GM19467 (cell line): ENCODE measurements around the gene SLIT1.
"Not testable (repeated sequence)": the region's sequence is repeated elsewhere in the genome, so short reads cannot be mapped to it uniquely, and the experiment has no call there.

Experiments used
- ATAC-seq: cut with Tn5 transposase; IDR thresholded peaks from one replicate; pipeline ENCODE4 v1.9.1; 2021; ENCODE audit warnings: mild to moderate bottlenecking, moderate library complexity; ENCODE audit not compliant: unreplicated experiment

SLIT1 gene

DNA sequence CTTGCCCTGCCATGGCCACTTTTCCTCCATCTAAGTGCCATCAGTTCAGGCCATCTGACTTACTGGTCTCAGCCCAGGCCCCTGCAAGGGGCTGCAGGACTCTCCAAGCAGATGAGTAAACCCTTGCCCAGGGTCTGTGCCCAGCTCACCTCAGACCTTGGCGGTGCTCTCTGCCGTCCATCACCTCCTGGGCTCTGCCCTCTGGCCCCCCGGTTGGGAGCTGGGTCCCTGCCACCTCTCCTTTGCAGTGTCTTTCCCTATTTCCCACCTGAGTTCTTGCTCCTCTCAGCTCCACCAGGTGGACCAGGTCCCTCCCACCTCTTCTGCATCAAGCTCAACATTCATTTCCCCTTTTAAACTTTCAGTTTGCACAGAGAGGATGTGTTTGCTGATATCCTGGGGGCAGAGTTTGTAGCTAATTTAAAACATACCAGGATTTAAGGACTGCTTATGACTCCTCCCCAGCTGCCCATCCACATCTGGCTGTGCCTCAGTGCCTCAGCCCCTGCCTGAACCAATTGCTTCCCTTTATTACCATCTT lies 135.5 kb downstream of the SLIT1 start:
- ATAC-seq, result no peak

DNA sequence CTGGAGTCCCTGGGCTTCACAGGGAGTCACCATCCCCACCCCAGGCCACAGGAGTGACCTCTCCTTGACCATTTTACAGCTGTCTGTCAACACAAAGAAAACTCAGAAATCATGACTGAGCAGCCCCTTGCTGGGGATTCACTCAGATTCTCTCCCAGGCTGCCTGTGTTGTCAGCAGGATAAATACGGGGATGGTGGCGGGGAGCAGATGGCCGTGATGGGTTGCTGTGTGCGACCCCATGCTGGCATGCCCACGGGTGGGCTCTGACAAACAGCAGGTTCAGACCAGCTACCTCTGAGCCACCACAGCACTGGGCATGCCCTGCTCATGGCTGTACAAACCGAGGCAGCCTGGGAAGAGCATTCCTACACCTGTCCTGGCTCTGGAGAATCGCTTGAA lies 136.1 kb downstream of the SLIT1 start:
- ATAC-seq, result no peak

DNA sequence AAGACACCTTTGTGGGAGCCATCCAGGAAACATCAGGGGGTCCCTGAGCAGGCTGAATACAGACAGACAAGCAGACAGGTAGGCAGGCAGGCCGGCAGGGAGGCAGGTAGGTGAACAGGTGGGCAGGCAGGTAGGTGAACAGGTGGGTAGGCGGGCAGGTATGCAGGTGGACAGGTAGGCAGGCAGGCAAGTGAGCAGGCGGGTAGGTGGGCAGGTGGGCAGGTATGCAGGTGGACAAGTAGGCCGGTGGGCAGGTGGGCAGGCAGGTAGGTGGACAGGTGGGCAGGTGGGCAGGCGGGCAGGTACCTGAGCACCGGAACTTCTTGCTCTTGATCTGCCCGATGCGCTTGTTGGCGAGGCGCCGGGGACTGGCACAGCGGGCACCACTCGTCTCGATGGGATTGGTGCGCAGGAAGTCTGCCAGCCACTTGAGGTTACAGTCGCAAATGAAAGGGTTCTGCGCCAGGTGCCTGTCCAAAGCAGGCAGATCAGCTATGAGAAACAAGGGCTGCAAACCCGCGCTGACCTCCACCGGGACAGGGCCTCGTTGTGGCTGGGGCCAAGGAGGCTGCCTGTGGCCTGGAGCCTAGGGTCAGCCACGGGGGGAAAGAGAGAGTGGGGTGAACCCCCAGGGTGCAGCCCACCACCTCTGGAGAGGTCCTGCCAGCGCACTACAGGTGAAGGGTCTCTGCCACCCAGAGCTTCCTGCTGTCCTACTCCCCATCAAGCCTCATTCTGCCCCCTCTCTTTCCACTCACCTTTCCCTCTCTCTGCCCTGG lies 136.9 kb downstream of the SLIT1 start:
- no peak for ATAC-seq

DNA sequence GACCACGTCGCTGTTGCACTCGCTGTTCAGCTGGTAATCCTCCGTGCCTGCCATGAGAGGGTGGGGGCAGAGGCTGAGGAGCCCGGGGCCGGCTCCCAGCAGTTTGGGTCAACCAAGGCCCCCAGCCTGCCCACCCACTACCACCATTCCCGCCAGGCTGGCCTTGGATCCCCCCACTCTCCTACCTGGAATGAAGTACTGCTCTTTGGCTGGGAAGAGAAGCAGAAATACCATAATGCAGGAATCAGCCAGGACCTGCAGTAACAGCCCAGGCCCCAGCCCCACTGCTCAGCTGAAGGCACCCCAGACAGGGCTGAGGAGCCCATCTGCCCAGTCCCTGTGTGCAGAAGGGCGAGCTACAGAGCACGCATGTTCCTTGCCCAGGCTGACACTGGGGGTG lies 138.0 kb downstream of the SLIT1 start:
- ATAC-seq, result no peak

DNA sequence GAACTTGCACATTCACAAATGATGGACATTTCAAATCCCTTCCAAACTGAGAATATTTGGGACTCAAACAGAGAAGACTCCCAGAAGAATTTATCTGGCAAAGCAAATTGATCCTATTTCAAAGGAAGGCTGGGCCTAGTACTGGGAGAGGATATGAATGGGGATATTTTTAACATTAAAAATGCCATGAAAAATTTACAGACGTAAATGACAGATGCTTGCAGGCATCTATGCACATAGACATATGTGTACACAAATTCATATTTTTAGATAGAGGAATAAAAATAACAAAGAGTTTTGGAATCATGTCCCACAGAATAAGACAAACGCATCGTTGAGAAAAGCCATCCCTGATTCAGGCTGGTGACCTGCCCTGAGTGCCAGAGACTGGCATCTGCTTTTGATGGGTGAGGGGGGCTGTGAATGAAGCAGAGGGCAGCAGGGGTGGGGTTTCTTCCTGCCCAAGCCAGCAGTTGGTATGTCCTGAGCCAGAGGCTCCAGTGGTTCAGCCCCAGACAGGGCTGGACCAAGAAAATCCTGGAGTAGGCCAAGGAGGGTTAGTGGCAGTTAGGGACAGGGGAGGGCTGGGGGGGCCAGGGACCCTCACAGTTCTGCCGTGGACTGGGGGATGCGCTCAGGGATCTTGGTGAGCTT lies 138.5 kb downstream of the SLIT1 start:
- ATAC-seq, result no peak

DNA sequence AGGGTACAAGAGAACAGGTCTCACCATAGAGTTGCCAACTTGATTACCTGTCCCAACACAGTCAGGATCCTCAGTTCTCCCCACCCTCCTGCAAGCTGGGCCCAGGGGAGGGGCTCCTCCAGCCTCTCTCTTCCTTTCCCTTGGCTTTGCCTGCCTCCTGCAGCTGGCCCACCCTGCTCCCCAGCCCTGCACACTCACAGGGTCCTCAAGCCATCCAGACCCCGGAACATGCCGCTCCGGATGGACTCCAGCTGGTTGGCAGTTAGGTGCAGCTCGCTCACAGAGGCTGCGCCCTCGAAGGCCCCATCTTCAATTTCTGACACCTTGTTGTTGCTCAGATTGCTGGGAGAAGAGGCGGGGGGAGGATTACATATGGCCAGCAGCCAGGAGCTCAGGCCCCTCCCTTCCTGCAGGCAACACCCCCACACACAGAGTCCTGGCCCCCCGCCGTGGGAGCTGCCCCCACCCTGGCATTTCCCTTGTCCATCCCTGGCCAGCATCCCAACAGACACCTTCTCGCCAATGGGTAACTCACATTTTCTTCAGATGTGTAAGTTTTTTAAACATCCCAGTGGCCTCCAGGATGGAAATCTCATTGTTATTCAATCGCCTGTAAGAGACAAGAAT lies 139.2 kb downstream of the SLIT1 start:
- ATAC-seq, result no peak

DNA sequence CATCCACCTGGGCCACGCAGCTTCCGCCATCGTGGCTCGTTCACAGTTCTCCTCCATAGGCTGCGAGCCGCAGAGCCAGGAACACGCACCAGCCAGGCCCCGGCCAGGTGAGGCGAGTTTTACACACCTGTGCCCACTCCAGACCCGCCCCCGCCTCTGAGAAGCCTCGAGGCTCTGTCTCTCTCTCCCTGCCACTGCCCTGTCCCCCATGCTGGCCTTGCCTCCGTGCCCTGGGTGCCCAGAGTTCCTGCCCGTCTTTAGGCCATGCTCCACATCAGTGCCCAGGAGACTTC lies 142.2 kb downstream of the SLIT1 start:
- ATAC-seq, result no peak

DNA sequence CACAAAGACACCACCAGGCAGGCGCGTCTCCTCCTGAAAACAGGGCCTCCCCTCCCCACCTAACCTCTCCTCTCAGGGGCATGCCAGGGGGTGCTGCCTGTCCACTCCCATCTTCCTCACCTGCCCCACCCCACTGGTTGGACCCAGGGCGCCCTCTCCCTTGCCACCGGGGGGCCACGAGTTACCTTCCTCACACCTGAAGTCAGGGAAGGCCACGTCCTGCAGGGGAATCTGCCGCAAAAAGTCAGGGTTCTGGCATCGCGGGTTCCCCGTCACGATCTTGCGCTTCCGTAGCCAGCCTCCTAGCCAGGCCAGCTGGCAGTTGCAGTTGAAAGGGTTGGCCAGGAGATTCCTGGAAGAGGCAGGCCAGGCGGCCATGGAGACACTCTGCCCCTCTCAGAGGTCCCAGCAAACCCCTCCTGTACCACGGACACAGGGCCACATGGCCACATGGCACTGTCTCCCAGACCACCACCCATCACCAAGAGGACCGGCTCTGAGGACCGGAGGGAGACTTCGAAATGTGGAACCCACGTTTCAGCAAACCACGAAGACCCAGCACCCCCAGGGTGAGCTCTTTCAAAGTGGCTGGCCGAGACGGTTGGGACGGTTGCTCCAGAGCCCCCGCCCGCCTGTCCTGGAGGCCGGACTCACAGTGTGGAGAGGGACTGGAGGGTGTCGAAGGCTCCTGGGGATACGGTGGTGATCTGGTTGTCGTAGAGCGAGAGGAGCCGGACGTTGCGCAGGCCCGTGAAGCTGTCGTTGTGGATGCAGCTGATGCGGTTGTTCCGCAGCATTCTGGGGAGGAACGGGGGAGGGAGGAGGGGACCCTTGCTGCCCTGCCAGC lies 142.8 kb downstream of the SLIT1 start:
- ATAC-seq, result no peak

DNA sequence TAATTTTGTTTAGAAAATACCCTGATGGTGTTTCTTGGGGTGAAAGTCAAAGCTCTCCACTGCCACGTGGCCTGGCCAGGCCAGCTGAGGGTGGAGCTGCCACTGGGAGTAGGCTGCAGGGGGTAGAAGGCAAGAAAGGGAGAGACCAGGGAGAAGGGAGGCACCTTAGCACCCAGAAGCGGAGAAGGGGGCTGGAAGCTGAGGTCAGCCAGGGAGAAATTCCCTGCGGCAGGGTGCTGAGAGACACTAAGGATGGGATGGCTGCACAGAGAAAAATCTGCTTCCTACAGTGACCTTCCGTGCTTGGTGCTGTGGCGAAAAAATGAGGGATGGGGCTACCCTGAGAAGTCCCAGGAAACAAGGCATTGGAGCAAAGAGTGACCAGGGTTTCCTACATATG lies 143.7 kb downstream of the SLIT1 start:
- no peak for ATAC-seq

DNA sequence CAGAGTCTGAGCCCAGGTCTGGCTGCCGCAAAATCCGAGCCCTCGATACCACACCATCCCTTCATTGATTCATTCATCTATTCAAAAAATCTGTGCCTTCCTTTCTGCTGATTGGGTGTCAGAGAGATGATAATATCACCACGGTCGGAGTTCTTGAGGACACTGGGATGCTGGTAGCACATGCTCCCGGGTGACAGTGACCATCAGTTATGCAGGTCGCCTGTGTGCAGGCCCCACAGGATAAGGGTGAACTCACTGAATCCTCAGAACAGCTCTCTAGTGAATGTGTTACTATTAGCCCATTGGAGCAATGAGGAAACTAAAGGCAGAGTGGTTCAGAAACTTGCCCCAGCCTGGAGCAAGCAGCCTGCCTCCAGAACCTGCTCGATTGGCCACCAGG lies 145.1 kb downstream of the SLIT1 start:
- no peak for ATAC-seq

DNA sequence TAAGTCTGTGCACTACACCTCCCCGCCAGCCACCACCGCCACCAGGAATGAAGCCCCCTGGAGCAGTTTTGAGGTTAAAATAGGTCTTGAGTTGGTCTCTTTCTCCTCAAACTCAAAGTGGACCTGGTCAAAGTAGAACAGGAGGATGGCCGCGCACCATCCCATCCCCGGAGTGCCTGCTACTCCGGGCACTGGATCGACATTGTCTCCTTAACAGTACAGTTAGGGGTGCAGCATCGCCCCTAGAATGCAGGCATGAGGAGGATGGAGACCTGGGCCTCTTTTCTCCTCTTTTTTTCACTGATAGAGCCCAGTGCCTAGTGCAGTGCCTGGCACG lies 145.5 kb downstream of the SLIT1 start:
- ATAC-seq, result no peak

DNA sequence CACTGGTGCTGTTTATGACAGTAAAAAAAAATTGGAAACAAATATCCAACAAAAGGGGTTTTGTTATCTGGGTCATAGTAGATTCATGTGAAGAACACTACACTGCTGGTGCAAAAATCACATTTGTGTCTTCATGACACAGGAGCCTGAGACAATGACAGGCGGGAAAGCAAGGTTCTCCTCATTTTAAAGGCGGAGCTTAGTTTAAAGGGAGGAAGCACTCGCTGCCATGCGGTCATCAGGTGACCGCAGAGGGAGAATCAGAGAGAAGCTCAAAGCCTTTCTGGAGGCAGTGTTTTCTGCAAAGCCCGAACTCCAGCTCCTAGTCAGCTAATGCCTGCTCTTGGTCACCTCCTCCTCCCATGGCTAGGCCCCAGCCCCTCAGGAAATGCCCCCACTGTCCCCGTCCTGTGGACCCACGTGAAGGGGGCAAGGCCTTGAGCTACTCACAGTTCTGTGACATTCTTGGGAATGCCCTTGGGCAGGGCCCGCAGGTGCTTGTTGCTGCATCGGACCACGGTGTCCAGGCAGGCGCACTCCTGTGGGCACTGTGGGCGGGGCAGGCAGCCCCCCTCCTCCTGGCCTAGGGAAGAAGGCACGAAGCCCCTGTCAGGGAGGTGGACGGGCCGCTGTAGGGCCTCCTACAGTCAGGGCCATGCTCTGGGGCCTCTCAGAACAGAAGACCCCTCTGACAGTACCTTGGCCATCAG lies 146.1 kb downstream of the SLIT1 start:
- ATAC-seq, result no peak

DNA sequence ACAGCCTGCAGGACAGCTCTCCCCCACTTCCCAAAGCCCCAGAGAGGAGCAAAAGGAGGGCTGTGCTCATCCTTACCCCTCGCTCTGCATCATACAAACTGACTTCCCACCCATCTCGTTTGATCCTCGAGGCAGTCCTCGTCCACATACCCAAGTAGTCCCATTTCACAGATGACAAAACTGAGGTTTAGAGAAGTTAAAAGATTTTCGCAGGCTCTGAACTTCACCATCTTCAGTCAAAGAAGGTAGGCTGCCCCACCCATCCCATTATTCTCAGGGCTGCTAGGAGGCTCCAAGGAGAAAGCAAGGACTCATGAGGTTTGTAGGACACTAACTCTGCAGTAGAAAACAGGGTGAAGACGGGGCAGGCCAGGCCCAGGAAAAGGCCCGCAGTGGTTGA lies 147.1 kb downstream of the SLIT1 start:
- no peak for ATAC-seq

DNA sequence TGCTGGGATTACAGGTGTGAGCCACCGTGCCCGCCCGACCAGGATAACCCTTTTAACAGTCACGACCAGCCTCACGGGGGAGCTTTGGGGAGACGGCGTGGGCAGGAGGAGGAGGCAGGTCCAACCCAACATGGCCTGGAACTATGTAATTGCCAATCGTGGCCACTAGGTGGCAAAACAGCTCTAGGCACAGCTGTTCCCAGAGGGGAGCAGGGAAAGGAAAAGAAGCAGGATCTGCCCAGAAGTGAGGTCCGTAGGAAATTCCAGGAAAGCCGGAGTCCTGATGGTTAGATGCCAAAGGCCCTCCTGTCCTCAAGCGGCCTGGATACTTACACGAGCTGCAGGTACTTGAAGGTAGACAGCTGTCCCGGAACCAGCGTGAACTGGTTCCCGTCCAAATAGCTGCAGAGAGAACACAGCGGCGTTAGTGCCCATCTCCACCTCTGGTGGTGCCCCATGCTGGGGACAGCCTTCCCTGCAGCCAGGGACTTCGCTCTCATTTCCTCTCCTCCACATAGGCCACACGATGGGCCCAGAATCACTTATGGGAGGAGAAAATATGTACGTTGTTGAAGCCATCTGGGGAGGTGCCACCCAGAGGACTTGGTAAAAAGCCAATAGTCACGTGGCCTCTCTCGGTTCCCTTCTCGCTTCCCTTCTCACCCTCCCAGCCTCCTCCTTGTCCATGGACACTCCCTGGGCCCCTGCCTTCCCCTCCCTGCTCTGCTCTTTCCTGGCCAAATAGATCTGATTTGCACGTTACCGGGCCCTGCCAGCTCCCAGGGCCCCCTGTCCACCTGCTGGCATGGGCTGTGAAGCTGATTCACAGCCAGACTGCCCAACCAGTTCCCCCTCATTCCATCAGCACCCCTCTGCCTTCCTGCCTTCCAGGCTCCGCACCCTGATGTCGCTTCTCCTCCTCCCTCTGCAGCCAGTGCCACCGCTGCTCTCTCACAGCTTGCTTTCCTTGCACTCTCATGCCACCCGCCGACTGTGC lies 148.1 kb downstream of the SLIT1 start:
- ATAC-seq, result peak; percentile 77

DNA sequence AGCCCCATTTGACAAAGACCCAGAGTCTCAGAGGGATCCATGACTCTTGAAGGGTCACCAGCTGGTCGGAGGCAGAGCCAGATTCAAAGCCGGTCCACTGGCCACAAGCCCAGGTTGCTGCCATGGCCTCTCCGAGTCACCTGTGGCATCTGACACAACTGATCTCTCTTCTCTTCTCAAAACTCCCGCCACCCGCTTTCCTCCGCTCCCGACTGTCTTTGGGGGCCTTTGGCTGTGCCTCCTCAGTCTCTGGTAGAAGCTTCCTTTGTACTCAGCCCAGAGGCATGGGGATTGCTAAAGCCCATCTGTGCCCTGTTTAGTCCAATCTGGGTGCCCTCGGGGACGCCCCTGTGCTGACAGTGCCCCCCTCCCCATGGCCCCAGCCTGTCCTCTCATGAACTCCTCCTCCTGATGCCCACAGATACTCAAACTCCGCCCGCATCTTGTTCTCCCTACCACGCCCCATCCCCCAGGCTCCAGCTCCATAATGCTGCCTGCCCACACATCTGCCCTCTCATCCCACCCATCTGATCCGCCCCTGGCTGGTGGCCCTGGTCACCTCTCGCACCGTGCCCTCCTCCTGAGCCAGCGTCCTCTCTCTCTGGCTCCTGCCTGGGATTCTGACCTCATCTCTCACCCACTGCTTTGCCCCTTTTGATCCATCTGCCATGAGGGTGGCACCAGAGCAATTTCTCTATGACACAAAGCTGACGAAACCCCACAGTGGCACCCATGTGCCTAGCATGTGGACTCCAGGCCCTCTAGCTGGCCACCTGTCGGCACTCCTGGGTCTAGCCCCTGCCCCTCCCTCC lies 150.6 kb downstream of the SLIT1 start:
- ATAC-seq, result no peak

DNA sequence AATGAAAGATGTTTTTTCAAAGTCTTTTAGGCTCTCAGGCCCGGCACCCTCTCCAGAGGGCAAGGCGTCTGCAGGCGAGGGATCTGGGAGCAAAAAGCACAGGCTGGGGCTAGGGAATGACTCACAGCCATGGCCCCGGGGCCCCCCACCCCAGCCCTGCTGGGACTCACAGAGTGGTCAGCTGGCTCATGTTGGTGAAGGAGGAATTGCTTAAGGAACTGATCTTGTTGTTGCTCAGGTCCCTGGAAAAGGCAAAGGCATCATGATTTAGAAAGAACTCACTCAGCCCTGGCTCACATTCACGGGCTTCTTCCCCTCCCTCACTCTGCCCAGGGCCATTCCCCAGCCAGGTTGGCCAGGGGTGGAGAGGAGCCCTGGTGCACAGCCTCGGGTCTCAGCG lies 151.5 kb downstream of the SLIT1 start:
- ATAC-seq, result no peak

DNA sequence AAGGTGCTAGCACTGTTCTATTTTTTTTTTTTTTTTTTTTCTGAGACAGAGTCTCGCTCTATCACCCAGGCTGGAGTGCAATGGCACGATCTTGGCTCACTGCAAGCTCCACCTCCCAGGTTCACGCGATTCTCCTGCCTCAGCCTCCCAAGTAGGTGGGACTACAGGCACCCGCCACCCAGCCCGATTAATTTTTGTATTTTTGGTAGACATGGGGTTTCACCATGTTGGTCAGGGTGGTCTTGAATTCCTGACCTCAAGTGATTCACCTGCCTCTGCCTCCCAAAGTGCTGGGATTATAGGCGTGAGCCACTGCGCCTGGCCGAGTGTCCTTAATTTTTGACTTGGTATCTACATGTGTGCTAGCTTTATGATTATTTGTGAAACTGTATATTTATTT lies 151.9 kb downstream of the SLIT1 start:
- not testable (repeated sequence) for ATAC-seq

DNA sequence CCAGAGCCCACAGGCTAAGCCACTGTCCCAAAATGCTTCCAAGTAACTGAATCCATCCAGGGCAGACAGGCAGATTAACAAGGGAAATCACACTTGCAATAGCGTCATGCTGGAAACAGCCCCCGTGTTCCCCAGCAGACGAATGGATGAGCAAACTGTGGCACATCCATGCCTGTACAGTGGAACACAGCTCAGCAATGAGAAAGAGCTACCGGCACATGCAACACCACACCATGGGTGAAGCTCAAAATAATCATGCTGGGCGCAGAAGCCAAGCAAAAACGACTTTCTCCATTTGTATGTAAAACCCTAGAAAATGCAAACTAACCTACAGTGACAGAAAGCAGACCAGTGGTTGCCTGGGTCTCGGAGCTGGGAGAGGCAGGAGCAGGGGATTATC lies 153.1 kb downstream of the SLIT1 start:
- no peak for ATAC-seq

DNA sequence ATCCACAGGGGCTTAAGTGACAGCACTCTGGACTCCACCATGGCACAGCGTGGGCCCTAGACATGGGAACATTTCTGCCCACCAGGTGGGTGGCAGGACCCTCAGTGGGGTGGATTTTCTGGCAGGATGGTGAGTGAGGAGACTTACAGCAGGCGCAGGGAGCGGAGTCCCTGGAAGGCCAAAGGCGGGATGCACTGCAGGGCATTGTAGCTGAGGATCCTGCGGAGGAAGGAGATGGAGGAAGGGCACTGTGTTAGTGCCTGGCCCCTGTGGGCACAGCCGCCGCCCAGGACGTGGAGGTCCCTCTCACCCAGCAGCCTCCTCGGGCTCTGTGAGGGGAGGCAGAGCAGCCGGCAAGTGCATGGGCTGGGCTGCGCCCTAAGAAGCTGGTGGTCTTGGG lies 154.3 kb downstream of the SLIT1 start:
- no peak for ATAC-seq
